GM18870 (cell line): ENCODE results near the gene CCDC117.
A peak's percentile ranks its signal among the peaks of the same experiment; 100 is the strongest.
"Not testable (repeated sequence)": the region's sequence is repeated elsewhere in the genome, so short reads cannot be mapped to it uniquely, and the experiment has no call there.

Source experiments
- ATAC-seq: cut with Tn5 transposase; IDR thresholded peaks from one replicate; pipeline ENCODE4 v1.9.1; 2021; ENCODE audit warnings: moderate library complexity; ENCODE audit not compliant: unreplicated experiment

CCDC117 gene

GRCh38 chr22:28800308-28801041 is 28.0 kb downstream of the CCDC117 start, which contains the start of gene XBP1:
Gene XBP1, minus strand, starts transcription at chr22:28800569.
- ATAC-seq, result peak; percentile 42

- no peak for ATAC-seq
Measured at GRCh38 chr22:28801845-28802594, 29.5 kb downstream of the CCDC117 start.

DNA sequence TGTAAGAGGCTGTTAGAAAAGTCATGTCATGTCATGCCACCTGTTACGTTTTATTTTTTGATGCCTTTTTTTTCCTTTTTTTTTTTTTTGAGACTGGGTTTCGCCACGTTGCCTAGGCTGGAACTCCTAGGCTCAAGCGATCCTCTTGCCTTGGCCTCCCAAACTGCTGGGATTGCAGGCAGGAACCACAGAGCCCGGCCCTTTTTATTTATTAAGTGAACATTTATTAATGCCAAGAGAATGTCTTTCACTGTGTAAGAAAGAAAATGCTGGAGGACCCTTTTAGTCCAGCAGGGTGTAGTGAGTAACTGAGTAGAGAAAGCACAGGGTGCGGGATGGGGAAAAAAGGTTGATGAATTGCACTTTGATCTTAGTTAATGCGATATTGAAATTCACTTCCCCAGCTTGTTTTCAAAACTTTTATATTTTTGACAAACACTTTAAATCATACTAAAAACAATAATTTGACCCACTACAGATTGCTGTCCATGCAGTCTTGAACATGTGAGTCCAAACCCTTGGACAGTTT is 30.2 kb downstream of the CCDC117 start:
- no peak for ATAC-seq

DNA sequence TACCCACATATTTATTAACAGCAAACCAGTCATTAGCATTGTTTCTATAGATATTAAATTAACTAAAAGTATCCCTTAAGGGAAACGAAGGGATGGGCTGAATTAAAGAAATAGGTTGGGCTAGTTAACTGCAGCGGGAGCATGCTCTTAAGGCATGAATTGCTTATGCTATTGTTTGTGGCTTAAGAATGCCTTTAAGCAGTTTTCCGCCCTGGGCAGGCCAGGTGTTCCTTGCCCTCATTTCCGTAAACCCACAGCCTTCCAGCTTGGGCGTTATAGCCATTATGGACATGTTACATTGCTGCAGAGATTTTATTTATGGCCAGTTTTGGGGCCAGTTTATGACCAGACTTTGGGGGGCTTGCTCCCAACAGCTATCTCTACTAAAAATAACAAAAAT is 32.9 kb downstream of the CCDC117 start:
- ATAC-seq, result not testable (repeated sequence)

- ATAC-seq, result no peak
Measured at GRCh38 chr22:28808716-28809355, 36.3 kb downstream of the CCDC117 start.

GRCh38 chr22:28810821-28811491 is 38.5 kb downstream of the CCDC117 start:
- ATAC-seq, result no peak

GRCh38 chr22:28812516-28812915 is 40.0 kb downstream of the CCDC117 start:
- ATAC-seq, result no peak

- ATAC-seq, result no peak
Measured at GRCh38 chr22:28813772-28814518, 41.5 kb downstream of the CCDC117 start.

DNA sequence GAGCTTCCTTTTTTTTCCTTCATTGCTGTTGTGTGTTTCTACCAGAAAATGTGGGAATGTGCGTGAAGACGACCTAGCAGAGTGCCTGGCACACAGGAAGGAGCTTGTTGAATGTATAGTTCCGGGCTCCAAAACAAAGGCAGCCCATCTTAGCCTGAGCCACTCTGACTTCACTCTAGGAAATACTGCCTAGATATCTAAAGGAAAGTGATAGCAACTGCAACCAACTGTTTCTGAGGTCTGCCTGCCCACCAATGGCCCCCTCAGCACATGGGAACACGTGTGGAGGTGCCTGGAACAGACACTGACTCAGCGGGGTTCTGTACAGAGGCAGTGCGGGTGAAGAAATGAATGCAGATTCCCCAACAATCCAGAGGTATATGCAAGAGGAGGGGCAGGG is 42.6 kb downstream of the CCDC117 start:
- no peak for ATAC-seq

DNA sequence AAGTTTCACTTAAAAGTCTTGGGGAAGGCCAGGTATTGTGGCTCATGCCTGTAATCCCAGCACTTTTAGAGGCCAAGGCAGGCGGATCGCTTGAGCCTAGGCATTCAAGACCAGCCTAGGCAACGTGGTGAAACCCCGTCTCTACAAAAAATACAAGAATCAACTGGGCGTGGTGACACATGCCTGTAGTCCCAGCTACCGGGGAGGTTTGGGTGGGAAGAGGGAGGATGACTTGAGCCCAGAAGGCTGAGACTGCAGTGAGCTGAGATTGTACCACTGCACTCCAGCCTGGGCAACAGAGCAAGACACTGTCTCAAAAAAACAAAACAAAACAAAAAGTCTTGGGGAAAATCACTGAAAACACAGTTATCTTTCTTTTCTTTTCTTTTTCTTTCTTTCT is 43.2 kb downstream of the CCDC117 start:
- ATAC-seq, result no peak

DNA sequence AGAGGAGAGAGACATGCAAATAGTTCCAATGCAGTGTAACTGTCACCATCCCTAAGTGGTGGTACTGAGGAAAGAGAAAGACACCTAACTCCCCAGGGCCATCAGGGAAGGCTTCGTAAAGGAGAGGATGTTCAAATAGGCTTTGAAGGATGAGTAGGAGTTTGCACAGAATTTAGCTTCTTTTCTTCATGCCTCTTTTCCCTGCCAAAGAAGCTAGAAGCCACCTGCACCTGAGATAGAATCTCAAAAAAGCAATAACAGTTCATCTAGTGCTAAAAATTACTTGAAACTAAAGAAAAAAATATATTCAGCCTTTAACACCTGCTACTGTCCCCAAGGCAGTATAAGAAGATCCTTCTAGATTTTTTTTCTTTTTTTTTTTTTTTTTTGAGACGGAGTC is 44.6 kb downstream of the CCDC117 start:
- no peak for ATAC-seq

GRCh38 chr22:28817919-28818859 is 45.7 kb downstream of the CCDC117 start:
- no peak for ATAC-seq

DNA sequence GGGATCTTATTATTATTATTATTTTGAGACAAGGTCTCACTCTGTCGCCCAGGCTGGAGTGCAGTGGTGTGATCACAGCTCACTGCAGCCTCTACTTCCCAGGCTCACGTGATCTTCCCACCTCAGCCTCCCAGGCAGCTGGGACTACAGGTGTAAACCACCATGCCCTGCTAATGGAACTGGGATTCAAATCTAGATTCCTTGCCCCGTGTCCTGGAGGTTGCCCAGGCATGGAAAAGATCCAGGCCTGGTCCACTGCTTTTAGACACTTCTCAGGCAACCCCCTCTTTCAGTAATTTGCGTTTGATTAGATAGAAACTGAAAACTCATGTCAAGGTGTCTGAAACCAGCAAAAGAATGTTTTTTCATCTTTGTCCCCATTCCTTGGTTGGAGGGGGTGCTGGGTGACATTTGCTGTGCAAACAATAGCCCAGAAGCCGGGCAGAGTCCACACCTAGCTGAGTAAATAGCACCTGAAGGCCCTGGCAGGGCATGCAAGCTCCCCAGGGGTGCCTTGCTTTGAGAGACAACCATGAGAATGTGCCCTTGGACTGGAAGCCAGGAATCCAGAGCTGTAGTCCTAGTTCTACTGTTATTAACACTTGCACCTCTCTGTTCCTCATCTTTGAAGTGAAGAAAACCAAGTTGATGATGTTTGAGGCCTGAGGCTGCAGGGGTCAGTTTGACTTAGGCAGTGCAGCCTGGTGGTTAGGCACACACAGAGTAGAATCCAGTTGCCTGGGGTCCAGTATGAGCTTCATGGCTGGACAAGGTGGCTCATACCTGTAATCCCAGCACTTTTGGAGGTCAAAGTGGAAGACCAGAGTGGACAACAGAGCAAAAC is 47.0 kb downstream of the CCDC117 start:
- no peak for ATAC-seq

DNA sequence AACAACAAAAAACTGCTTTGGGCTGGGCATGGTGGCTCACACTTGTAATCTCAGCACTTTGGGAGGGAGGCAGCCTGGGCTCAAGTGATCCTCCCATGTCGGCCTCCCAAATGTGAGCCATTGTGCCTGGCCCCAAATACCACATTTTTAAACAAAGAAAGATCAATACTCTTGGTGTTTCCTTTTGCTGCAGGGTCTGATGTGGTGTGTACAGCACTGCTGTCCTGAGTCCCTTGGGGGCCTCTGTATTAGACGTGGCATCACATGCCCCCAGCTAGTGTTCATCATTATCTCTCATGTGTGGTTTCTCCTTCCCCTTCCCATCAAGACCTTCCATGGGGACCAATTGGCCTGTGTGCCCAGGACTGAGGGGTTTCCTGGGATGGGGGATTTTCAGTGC is 48.4 kb downstream of the CCDC117 start:
- no peak for ATAC-seq

- ATAC-seq, result no peak
Measured at GRCh38 chr22:28821452-28821851, 49.0 kb downstream of the CCDC117 start.

DNA sequence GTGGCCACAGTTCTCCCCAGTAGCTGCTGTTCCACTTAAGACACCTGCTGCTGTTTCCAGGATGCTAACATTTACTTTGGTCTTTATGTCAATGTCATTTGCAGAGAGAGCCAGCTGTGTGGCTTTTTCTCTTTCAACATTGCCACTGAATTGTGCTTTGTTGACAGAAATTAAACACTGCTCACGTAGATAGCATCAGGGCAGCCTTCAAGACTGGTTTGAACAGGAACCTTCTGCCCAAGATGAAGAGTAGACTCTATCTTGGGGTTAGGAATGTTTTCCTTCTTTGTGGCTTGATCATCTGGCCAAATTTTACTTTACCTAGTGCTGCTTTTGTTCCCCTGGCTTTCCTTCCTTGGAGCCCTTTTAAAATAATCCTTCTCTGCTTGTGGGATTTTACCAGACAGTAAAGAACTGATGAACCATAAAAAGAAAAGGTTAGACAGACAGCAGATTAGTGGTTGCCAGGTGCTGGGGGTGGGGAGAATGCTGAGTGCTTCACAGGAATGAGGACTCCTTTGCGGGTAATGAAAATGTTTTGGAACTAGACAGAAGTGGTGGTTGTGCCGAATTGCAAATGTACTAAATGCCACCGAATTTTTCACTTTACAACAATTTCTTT is 50.5 kb downstream of the CCDC117 start:
- no peak for ATAC-seq

GRCh38 chr22:28824455-28824854 is 52.0 kb downstream of the CCDC117 start:
- not testable (repeated sequence) for ATAC-seq

DNA sequence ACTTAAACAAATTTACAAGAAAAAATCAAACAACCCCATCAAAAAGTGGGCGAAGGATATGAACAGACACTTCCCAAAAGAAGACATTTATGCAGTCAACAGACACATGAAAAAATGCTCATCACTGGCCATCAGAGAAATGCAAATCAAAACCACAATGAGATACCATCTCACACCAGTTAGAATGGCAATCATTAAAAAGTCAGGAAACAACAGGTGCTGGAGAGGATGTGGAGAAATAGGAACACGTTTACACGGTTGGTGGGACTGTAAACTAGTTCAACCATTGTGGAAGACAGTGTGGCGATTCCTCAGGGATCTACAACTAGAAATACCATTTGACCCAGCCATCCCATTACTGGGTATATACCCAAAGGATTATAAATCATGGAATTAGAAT is 53.9 kb downstream of the CCDC117 start:
- ATAC-seq, result not testable (repeated sequence)
